OCI-LY1 (cell line): ENCODE data around the gene TBC1D7.

ENCODE experiments used
- H2AFZ ChIP-seq: fragments of 200-600 bp; sonication (generic), shearing (Covaris generic); 2 replicates; pipeline ENCODE4 v1.6.0; 2014; ENCODE audit warnings: antibody characterized with exemption, mild to moderate bottlenecking, low read length
- H3F3A ChIP-seq: fragments of 200-600 bp; sonication (generic), shearing (Covaris generic); 2 replicates; pipeline ENCODE4 v1.6.0; 2014; ENCODE audit warnings: mild to moderate bottlenecking, antibody characterized with exemption, low read length, moderate library complexity; ENCODE audit not compliant: insufficient read depth
- H3K27ac ChIP-seq: fragments of 200-600 bp; sonication (generic); 2 replicates; pipeline ENCODE4 v1.5.1; 2014; ENCODE audit warnings: low read length, mixed run types, mild to moderate bottlenecking, low read depth; ENCODE audit not compliant: poor library complexity, severe bottlenecking
- H3K27me3 ChIP-seq: fragments of 200-600 bp; sonication (generic); 2 replicates; pipeline ENCODE4 v1.6.0; 2014; ENCODE audit warnings: antibody characterized with exemption, mild to moderate bottlenecking, low read length, moderate library complexity; ENCODE audit not compliant: insufficient read depth
- H3K36me3 ChIP-seq: fragments of 200-600 bp; sonication (generic); 2 replicates; pipeline ENCODE4 v1.6.1; 2014; ENCODE audit warnings: mild to moderate bottlenecking, antibody characterized with exemption, low read length, moderate library complexity, mixed read lengths; ENCODE audit not compliant: insufficient read depth
- H3K4me1 ChIP-seq: fragments of 200-600 bp; sonication (generic); 2 replicates; pipeline ENCODE4 v1.5.1; 2014; ENCODE audit warnings: mild to moderate bottlenecking, low read length, moderate library complexity; ENCODE audit not compliant: insufficient read depth, severe bottlenecking
- H3K4me2 ChIP-seq: fragments of 200-600 bp; sonication (generic), shearing (Covaris generic); 2 replicates; pipeline ENCODE4 v1.6.1; 2014; ENCODE audit warnings: low read length
- H3K4me3 ChIP-seq: fragments of 200-600 bp; sonication (generic); 2 replicates; pipeline ENCODE4 v1.5.1; 2014; ENCODE audit warnings: low read length, low read depth, mild to moderate bottlenecking, mixed read lengths; ENCODE audit not compliant: poor library complexity, severe bottlenecking
- H3K79me2 ChIP-seq: fragments of 200-600 bp; shearing (Covaris generic); 2 replicates; pipeline ENCODE4 v1.6.1; 2016; ENCODE audit warnings: mixed run types, low read length, mixed read lengths; ENCODE audit not compliant: insufficient read depth
- H3K9ac ChIP-seq: fragments of 200-600 bp; sonication (generic), shearing (Covaris generic); 2 replicates; pipeline ENCODE4 v1.6.1; 2014; ENCODE audit warnings: mild to moderate bottlenecking, low read length, mixed read lengths
- H3K9me2 ChIP-seq: fragments of 200-600 bp; sonication (generic), shearing (Covaris generic); 2 replicates; pipeline ENCODE4 v1.6.1; 2014; ENCODE audit warnings: low read depth, mild to moderate bottlenecking, low read length, mixed read lengths
- H3K9me3 ChIP-seq: fragments of 200-600 bp; shearing (Covaris generic); 2 replicates; pipeline ENCODE4 v1.6.1; 2014; ENCODE audit warnings: low read length, mixed read lengths
- H4K20me1 ChIP-seq: fragments of 200-600 bp; sonication (generic), shearing (Covaris generic); 2 replicates; pipeline ENCODE4 v1.6.0; 2016; ENCODE audit warnings: mild to moderate bottlenecking, low read length; ENCODE audit not compliant: insufficient read depth
- EZH2 ChIP-seq: fragments of 200-600 bp; sonication (generic), shearing (Covaris generic); IDR thresholded peaks from 2 replicates; pipeline ENCODE4 v1.8.0; 2017; ENCODE audit warnings: borderline replicate concordance, mixed run types, mild to moderate bottlenecking, antibody characterized with exemption, low read length, moderate library complexity, mixed read lengths
- TF ChIP-seq, protein P1 (sequence below): fragments of 200-600 bp; sonication (generic), shearing (Covaris generic); IDR thresholded peaks from 2 replicates; pipeline ENCODE4 v1.5.1; 2017; ENCODE audit warnings: mild to moderate bottlenecking, antibody characterized with exemption, low read length, moderate library complexity, mixed read lengths

Gene TBC1D7

DNA sequence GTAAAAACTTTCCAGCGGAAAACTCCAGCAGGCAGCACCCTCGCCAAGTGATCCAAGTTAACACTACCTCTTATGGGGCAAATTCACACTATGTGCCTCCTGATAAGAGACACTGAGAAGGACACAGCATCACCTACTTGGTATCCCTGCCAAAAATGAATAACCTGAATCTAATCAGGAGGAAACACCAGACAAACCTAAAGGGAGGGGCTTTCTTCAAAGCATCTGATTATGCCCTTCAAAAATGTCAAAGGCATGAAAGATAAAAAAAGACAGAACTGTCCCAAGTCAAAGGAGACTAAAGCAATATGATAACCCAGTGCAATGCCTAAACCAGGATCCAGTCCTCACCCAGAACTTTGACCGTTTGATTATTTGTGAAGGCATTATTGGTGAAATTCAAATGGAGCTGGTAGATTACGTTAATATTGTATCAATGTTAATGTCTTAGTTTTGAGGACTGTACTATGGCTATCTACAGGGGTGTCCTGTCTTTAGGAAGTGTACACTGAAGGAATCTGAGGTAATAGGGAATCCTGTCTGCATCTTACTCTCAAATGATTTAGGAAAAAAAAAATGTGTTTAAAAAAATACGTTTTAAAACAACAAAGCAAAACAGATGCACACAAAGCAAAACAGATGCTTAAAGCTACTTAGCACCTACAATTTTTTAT, 8.3 kb downstream of the TBC1D7 start:
- no peaks in the 10 kb centered on the region for H3K4me1 ChIP-seq
- H3K9ac ChIP-seq: no peak overlapping the region
- no peak overlapping the region for H3K27ac ChIP-seq
- no peaks in the 10 kb centered on the region for H3F3A ChIP-seq
- H3K4me2 ChIP-seq: no peak overlapping the region
- no peak overlapping the region for H2AFZ ChIP-seq
- no peak overlapping the region for H3K4me3 ChIP-seq
- no peaks in the 10 kb centered on the region for H3K9me3 ChIP-seq
- peaks cover 69% of the 10 kb centered on the region for H3K36me3 ChIP-seq
- no peaks in the 10 kb centered on the region for H3K9me2 ChIP-seq
- no peak for TF ChIP-seq EZH2
- TF ChIP-seq, protein P1, sequence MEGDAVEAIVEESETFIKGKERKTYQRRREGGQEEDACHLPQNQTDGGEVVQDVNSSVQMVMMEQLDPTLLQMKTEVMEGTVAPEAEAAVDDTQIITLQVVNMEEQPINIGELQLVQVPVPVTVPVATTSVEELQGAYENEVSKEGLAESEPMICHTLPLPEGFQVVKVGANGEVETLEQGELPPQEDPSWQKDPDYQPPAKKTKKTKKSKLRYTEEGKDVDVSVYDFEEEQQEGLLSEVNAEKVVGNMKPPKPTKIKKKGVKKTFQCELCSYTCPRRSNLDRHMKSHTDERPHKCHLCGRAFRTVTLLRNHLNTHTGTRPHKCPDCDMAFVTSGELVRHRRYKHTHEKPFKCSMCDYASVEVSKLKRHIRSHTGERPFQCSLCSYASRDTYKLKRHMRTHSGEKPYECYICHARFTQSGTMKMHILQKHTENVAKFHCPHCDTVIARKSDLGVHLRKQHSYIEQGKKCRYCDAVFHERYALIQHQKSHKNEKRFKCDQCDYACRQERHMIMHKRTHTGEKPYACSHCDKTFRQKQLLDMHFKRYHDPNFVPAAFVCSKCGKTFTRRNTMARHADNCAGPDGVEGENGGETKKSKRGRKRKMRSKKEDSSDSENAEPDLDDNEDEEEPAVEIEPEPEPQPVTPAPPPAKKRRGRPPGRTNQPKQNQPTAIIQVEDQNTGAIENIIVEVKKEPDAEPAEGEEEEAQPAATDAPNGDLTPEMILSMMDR: no peak
- H3K79me2 ChIP-seq: no peaks in the 10 kb centered on the region
- H4K20me1 ChIP-seq: no peaks in the 10 kb centered on the region
- H3K27me3 ChIP-seq: no peaks in the 10 kb centered on the region

DNA sequence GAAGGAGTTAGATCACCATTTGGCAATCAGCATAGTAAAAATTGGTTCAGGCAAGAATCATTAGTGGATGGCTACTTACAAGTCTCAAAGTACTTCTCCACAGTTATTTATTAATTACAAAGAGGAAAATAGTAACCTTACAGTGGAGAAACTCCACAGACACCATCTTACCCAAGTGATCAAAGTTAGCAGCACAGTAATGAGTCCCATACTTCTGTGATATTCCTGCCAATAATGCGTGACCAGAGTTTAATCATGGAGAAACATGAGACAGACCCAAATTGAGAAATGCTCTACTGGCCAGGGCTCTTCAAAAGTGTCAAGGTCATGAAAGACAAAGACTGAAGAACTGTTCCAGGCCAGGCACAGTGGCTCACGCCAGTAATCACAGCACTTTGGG, 9.5 kb downstream of the TBC1D7 start:
- Histone ChIP-seq H3K9me2 (no peaks in the 10 kb centered on the region), H3F3A (no peaks in the 10 kb centered on the region), H3K27ac (no peak overlapping the region), H3K4me3 (no peak overlapping the region), H2AFZ (no peak overlapping the region), H4K20me1 (no peaks in the 10 kb centered on the region), H3K4me2 (no peak overlapping the region), H3K9ac (no peak overlapping the region), H3K79me2 (no peaks in the 10 kb centered on the region), H3K27me3 (no peaks in the 10 kb centered on the region), H3K36me3 (peaks cover 70% of the 10 kb centered on the region), H3K9me3 (no peaks in the 10 kb centered on the region), H3K4me1 (no peaks in the 10 kb centered on the region)
- TF ChIP-seq EZH2: no peak
- TF ChIP-seq, protein P1: no peak

DNA sequence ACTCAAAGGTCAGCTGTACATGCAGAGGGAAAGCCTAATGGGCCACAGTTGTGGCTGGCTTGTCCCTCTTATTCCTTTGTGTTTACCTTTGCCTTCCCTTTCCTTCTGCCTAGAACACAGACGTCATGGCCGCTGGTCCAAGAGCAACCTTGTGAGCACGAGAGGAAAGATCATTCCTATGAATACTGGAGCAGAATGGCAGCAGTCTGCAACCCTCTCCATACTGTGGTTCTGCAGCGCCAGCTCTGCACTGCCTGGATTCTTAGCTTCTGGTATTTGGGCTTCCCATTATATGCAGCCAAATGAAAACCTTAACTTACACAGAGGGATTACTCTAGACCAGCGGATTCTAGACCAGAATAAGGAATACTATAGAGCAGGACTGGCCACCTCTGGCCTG, 12.4 kb downstream of the TBC1D7 start:
- no peak overlapping the region for H3K27ac ChIP-seq
- no peaks in the 10 kb centered on the region for H3K27me3 ChIP-seq
- no peaks in the 10 kb centered on the region for H4K20me1 ChIP-seq
- no peaks in the 10 kb centered on the region for H3K9me2 ChIP-seq
- no peaks in the 10 kb centered on the region for H3K9me3 ChIP-seq
- no peaks in the 10 kb centered on the region for H3F3A ChIP-seq
- peaks cover 75% of the 10 kb centered on the region for H3K36me3 ChIP-seq
- H3K9ac ChIP-seq: no peak overlapping the region
- H3K4me3 ChIP-seq: no peak overlapping the region
- H3K4me1 ChIP-seq: no peaks in the 10 kb centered on the region
- no peaks in the 10 kb centered on the region for H3K79me2 ChIP-seq
- TF ChIP-seq, protein P1: no peak
- no peak for TF ChIP-seq EZH2
- no peak overlapping the region for H3K4me2 ChIP-seq
- no peak overlapping the region for H2AFZ ChIP-seq
